GM19238 (cell line): Measurements from ENCODE around the gene TMEM255A.

ENCODE experiments used
- DNase-seq: peaks from one replicate; pipeline ENCODE4 v3.0.0; 2011; ENCODE audit warnings: low spot score; ENCODE audit not compliant: insufficient read length

Gene TMEM255A

GRCh38 chrX:120269373-120270035 lies 41.8 kb downstream of the TMEM255A start:
- DNase-seq = no peak

GRCh38 chrX:120264341-120264740 lies 46.9 kb downstream of the TMEM255A start:
- no peak for DNase-seq

DNA sequence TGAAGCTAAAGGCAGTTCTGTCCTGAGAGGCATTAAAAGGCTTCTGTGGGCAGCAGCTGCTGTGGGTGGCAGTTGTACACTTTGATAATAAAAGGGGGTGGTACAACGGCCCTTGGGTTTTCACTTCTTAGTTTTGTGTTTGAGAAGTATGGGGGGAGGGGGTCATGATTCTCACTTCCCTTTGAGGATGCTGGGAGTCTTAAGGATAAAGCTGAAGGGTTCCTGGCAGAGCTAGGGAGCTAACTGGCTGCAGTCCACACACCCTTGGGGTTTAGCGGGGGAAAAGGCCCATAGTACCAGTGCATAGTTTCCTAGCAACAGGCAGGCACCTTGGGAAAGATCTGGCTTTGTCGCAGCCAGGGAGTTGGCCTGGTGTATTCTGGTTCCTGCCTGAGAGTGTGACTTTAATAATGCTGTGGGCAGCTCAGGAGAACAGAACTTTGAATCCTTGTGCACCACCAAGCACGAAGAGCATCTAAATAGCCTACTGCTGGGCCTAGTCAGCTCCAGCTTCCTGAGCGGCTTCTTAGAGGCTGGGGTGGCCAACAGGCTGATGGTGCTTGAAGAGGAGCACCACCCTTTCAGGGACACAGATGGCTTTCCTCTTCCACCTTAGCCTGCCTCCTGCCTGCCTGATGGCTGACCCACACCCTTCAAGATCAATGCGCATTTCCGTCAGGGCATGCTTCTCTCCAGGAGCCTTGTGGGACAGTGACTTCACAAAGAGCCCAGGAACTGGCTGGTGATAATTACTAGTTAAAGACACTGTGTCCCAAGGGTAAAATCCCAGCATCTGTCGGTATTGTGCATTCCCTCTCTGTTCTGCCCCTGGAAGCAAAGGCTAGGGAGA lies 48.2 kb downstream of the TMEM255A start:
- no peak for DNase-seq

DNA sequence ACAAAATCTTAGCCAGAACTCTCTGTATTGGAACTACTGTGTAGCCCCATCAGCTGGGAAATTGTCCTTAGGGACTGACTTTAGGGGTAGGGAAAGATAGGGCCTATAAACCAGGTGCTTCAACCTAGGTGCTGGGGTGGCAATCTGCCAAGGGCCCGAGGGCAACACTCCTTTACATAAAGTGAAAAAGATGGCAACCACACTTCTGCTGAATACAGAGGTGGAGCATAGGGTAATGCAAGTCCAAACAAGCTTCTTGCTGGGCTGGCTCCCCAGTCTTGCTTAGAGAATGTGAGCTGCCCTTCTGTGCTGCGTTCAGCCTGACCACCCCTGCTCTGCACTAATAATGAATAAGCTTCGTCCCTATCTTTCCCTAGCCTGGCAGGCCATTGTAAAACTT lies 50.9 kb downstream of the TMEM255A start:
- DNase-seq = no peak

DNA sequence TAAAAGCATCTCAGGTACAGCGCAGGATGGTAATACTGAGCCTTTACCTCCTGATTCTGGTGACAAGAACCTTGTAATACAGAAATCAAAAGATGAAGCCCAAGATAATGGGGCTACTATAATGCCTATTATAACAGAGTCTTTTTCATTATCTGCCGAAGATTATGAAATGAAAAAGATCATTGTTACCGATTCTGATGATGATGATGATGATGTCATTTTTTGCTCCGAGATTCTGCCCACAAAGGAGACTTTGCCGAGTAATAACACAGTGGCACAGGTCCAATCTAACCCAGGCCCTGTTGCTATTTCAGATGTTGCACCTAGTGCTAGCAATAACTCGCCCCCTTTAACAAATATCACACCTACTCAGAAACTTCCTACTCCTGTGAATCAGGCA lies 57.5 kb downstream of the TMEM255A start:
- no peak for DNase-seq

GRCh38 chrX:120251471-120252011 lies 59.7 kb downstream of the TMEM255A start:
- peak; percentile 10 for DNase-seq

- DNase-seq = peak; percentile 57
Observed at GRCh38 chrX:120250522-120251271, 60.6 kb downstream of the TMEM255A start, which contains the start of gene ZBTB33. Gene ZBTB33 (plus strand): TSS chrX:120250812. CDS start chrX:120253416, 2,604 bp downstream.

- peak; percentile 19 for DNase-seq
Observed at GRCh38 chrX:120244735-120245498, 66.3 kb downstream of the TMEM255A start.

DNA sequence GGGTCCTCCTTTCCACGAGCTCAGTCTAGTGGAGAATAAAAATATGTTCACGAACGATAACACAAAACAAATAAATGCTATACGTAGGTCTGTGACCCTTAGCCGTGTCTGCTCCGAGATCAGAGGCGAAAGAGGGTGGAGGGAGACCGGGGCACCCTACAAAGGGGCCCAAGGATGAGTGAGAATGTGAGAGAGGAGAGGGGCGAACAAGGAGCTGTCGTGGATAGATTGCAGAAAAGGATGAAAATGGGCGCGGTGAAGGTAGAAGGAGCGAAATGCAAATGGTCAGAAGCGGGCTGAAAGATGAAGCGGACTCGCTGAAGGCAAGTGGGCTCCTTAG lies 66.9 kb downstream of the TMEM255A start:
- no peak for DNase-seq

- DNase-seq = no peak
Observed at GRCh38 chrX:120242813-120243212, 68.4 kb downstream of the TMEM255A start.

DNA sequence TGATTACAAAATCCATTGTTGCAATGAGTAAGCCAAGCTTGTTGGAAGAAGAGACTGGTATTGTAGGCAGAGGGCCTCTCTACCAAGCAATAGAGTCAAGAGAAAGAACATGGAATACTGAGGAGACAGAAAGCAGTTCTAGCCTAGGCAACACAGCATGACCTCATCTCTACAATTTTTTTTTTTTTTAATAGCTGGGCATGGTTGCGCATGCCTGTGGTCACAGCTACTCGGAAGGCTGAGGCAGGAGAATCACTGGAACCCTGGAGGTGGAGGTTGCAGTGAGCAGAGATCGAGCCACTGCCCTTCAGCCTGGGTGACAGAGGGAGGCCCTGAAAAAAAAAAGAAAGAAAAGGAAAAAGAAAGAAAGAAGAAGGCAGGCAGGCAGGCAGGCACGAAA lies 72.3 kb downstream of the TMEM255A start:
- DNase-seq = no peak

DNA sequence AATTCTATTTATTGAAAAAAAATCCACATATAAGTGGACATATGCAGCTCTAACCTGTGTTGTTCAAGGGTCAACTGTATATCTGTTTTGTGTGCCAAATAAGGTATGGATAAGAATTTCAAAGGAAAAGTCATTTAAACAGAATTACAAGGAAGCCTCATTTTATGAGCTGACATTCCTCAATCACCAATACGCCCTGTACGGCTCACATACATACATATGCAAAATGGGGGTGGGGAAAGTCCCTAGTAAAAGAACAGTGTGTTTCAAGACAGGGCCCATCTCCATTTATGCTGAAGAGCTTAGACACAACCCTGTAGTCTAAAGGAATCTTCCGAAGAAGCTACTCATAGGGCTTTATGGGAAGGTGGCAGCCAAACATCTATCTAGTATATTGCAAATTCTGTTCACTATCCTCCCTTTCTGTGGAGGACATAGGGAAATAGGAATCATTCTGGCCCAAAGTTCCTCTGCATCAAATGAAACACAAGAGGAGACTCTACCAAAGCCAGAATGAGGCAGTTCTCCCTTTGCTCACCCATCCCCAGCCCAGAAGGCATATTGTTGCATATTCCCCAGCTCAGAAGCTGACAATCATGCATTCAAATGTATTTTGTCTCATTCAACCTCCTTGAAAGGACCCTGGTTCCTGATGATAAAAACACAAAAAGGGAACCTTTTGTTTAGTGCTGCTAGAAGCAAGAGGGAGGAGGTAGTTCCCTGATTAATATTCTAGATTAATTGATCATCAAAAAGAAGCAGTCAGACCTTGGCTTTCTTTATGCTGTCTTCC lies 74.4 kb downstream of the TMEM255A start:
- DNase-seq = no peak

DNA sequence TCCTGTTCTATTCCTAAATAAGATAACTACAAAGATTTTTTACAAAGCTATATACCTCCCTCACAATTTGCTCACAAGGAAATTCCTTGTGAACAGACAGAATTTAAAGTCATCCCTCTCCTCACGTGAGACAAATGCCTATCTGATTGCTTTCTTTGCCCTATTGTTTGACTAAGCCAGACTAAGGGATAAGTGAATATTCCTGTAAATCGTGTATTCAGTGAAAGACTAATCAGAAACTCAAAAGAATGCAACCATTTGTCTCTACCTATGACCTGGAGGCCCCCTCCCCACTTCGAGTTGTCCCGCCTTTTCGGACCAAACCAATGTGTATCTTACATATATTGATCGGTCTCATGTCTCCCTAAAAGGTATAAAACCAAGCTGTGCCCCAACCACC lies 76.0 kb downstream of the TMEM255A start:
- no peak for DNase-seq

GRCh38 chrX:120228187-120228908 lies 82.9 kb downstream of the TMEM255A start:
- no peak for DNase-seq

- DNase-seq = no peak
Observed at GRCh38 chrX:120224388-120224787, 86.9 kb downstream of the TMEM255A start.

DNA sequence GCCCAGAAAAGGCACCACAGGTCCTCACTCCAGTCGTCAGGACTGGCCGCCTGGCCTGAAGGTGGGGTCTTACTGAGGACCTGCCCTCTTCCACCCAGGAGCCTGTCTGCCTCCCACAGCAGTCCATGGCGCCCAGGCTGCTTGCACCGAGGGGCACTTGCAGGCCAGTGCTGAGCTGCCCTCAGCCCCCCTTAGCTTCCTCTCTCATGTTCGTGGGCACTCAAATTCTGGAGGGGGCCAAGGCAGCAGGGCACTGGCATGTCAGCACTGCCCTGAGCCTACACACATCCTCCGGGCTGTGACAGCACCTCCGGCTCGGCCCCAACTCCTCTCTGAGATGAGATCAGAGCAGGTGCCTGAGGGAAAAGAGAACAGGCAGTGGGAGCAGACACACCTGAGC lies 87.9 kb downstream of the TMEM255A start:
- DNase-seq = no peak

- peak; percentile 52 for DNase-seq
Observed at GRCh38 chrX:120213438-120214265, 97.6 kb downstream of the TMEM255A start.
